Jurkat, Clone E6-1 (cell line): ENCODE measurements around the gene ZDHHC18.
"Not testable (repeated sequence)": the region's sequence is repeated elsewhere in the genome, so short reads cannot be mapped to it uniquely, and the experiment has no call there.

Source experiments
- DNase-seq: peaks from one replicate; pipeline ENCODE4 v3.0.0-alpha.2; 2011; ENCODE audit warnings: low read depth, low spot score
- H3K4me3 ChIP-seq: 2 replicates; pipeline ENCODE4 v1.5.1; 2011; ENCODE audit warnings: mild to moderate bottlenecking, low read length, control low read depth, moderate library complexity

Gene ZDHHC18

GRCh38 chr1:26789931-26790330 is 36.6 kb upstream of the ZDHHC18 start:
- H3K4me3 ChIP-seq, result no peak overlapping the region
- DNase-seq, result no peak

DNA sequence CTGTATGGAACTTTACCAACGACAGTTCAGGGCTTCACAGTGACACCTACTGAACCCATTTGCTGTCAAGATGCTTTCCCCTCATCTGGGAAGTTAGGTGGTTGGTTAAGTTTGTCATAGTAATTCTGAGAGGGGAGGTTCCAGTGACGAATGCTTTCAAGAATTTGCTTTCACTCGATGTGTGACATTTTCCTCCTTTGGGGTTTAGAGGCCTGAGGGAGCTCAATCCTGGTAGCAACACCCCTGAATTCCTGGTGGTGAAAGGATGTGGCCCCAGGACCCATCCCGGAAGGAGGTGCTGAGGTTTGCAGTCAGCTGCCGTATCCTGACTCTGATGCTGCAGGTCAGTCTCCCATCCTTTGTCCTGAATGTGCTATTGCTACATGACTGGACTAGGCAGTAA is 35.9 kb upstream of the ZDHHC18 start:
- no peak overlapping the region for H3K4me3 ChIP-seq
- DNase-seq, result no peak

GRCh38 chr1:26791148-26791547 is 35.3 kb upstream of the ZDHHC18 start:
- no peak overlapping the region for H3K4me3 ChIP-seq
- no peak for DNase-seq

DNA sequence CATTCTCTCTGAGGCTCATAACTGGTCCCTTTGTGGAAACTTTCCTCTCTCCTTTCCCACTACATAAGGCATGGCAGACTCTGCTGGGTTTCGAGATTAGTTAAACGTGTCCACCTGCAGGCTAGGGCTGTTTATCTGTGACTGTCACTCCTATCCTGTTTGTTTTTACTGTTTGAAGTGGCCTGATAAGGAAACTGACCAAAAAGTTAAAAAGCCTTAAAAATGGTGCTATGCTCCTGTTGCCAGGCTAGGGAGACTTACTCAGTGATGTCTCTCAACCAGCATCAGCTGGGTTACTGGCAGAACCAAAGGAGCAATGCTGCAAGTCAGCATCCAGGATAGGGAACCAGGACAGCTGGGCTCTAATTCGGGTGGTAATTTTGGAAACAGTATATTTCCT is 34.9 kb upstream of the ZDHHC18 start:
- DNase-seq, result no peak
- no peak overlapping the region for H3K4me3 ChIP-seq

GRCh38 chr1:26792924-26793323 is 33.6 kb upstream of the ZDHHC18 start:
- H3K4me3 ChIP-seq, result no peak overlapping the region
- DNase-seq, result no peak

DNA sequence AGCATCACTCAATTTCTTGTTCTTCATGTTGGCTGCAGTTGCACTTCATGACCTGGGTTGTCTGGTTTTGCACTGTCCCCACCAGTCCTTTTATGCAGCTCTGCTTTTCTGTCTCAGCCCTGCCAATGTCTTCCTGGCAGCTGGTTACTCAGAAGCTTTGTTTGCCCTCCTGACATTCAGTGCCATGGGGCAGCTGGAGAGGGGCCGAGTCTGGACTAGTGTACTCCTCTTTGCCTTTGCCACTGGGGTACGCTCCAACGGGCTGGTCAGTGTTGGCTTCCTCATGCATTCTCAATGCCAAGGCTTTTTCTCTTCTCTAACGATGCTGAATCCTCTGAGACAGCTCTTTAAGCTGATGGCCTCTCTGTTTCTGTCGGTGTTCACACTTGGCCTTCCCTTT is 32.1 kb upstream of the ZDHHC18 start:
- DNase-seq, result no peak
- H3K4me3 ChIP-seq, result no peak overlapping the region

DNA sequence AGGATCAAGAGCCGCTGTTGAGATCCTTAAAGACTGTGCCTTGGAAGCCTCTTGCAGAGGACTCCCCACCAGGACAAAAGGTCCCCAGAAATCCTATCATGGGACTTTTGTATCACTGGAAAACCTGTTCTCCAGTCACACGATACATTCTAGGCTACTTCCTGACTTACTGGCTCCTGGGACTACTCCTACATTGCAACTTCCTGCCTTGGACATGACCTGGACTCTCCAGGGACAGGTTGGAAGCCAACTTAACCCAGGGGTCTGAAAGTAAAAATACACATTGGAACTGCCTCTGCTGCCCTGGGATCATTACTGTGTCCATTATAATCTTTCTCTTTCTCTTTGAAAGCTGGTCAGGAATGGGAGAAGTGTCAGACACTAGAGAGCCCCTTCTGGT is 28.9 kb upstream of the ZDHHC18 start:
- H3K4me3 ChIP-seq, result no peak overlapping the region
- DNase-seq, result no peak

GRCh38 chr1:26799479-26800142 is 26.9 kb upstream of the ZDHHC18 start:
- no peak overlapping the region for H3K4me3 ChIP-seq
- no peak for DNase-seq

GRCh38 chr1:26803932-26804331 is 22.6 kb upstream of the ZDHHC18 start:
- not testable (repeated sequence) for H3K4me3 ChIP-seq, DNase-seq

- DNase-seq, result peak; percentile 62
- H3K4me3 ChIP-seq, result not testable (repeated sequence)
These were observed 16.4 kb upstream of the ZDHHC18 start for GRCh38 chr1:26810105-26810504.

GRCh38 chr1:26811057-26811456 is 15.4 kb upstream of the ZDHHC18 start:
- H3K4me3 ChIP-seq, result no peak overlapping the region
- DNase-seq, result no peak

DNA sequence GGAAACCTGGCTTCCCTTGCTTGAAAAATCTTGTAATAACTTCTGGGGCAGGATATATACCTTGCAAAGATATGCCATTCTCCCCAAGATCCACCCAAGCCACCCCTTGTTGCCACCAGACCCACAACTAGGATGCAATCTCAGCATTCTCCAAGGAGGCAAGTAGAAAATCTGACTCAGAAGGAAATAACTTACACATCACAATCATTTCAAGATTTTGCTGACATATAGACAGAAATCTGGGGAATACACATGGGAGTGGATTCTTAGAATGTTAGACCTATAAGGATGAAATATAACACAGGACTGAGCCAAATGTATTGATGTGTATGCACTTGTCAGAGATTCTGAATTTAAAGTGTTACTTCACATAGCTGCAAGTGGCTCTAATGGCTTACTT is 14.8 kb upstream of the ZDHHC18 start:
- H3K4me3 ChIP-seq, result no peak overlapping the region
- no peak for DNase-seq

DNA sequence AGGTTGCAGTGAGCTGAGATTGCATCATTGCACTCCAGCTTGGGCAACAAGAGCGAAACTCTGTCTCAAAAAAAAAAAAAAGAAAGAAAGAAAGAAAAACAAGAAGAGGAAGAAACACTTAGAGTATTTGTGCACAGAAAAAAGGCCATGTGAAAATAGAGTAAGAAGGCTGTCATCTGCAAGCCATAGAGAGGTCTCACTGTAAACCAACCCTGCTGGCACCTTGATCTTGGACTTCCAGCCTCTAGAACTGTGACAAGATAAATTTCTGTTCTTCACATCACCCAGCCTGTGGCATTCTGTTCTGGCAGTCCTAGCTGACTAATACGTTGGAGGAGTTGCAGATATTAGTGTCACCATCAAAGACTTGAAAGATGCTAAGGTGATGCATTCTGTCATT is 12.1 kb upstream of the ZDHHC18 start:
- DNase-seq, result no peak
- H3K4me3 ChIP-seq, result no peak overlapping the region

DNA sequence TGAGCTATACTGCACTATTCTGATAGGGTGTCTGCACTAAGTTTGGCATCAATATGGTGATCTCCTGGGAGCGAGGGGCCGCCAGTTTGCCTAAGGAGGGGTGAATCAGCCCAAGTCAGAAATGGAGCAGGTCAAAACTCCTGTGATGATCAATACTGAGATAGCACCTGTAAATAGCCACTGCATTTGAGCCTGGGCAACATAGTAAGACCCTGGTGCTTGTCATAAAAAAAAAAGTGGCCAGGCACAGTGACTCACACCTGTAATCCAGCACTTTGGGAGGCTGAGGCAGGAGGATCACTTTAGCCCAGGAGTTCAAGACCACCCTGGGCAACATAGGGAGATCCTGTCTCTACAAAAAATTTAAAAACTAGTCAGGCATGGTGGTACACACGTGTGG is 11.6 kb upstream of the ZDHHC18 start:
- DNase-seq, result no peak
- no peak overlapping the region for H3K4me3 ChIP-seq

DNA sequence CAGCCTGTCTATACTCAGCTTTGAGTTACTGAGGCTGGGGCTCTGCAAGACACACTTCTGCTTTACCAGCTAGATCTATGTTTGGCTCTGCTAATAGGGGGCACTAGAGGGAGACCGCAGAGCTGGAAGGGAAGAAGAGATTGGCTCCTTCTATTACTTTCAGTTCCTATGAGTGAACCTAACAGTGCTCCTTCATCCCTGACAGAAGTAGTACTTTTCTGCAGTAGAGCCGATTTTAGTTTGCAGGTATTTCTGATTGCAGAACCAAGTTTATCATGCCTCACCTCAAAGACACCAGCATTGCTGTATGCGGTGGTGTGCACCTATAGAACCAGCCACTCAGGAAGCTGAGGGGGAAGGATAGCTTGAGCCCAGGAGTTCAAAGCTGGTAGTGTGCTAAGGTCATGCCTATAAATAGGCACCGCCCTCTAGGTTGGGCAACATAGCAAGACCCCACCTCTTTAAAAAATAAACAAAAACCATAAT is 5.7 kb upstream of the ZDHHC18 start:
- peak overlapping the region; percentile 30 for H3K4me3 ChIP-seq
- peak; percentile 53 for DNase-seq

- no peak for DNase-seq
- H3K4me3 ChIP-seq, result no peak overlapping the region
These were observed 3.6 kb upstream of the ZDHHC18 start for GRCh38 chr1:26822737-26823395.

- no peak overlapping the region for H3K4me3 ChIP-seq
- no peak for DNase-seq
These were observed 1.8 kb upstream of the ZDHHC18 start for GRCh38 chr1:26824731-26825130.

DNA sequence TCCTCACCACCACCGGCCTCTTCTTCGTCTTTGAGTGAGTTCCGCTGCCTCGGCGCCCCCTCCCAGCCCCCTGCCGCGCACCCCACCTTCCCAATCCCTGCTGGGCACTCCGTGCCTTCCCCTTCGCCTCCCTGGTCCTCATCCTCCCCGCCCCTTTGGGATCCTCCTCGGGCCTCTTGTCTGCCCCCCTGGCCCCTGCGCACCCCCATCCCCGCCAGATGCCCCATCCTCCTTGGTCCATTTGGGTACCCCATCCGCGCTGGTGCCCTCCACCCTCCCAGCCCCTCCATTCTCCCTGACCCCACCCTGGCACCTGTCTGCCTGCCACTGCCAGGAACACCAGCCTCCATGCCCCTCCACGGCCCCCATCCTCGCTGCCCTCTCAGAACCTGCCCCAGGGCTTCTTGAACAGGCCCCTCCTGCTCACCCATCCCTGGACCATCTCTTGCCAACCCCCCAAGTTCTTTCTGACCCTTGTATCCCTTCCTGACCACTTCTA is 667 bp downstream of the ZDHHC18 start:
- DNase-seq, result no peak
- peak overlapping the region; percentile 70 for H3K4me3 ChIP-seq

DNA sequence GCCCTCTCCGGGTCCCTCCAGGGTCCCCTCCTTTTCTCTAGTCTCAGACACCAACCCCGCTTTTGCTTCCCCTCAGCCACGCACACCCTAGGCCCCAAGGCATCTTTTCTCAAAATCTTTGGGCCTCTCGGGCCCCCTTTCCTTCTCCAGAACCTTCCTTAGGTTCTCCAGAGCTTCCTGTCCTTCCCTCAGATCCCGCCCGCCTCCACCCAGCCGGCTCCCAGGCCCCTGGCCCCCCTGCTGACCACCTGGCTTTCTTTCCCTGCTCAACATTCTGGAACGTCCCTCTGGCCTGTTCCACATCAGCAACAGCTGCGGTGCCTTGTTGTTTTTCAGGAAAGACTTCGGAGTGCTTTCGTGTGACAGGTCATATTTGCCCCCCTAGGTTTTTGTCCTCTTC is 1.2 kb downstream of the ZDHHC18 start:
- DNase-seq, result no peak
- H3K4me3 ChIP-seq, result peak overlapping the region; percentile 70

DNA sequence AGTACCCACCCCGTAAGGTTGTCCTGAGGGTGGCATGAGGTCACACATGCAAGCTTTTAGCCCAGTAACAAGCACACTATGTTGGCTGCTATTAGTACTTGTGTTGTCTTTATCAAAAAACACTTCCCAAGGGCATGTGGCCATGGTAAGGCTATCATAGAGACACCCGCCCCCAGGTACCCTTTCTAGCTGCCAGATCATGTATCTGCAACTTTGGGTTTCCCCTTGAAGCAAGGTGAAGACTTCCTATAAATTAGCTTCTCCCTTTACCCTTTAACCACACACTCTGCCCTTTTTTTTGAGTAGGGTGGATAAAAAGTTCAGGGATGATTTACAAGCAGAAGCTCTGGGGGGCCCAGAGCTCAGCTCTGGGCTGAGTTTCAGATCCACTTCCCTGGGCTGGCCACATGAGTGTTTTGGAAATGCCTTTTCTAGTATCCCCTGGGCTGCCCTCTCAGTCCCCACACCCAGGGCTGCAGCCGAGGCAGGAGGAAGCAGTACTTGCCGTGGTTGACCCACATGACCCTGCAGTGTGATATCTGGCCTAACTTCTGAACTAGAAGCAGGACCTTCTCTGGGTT is 2.0 kb downstream of the ZDHHC18 start:
- no peak overlapping the region for H3K4me3 ChIP-seq
- no peak for DNase-seq
